WTC11 (cell line): ENCODE data around the gene GATA1. TPM values are rescaled to one million over a fixed set of nuclear protein-coding genes. Genes with fewer than 3 reads are reported as not detected.
A peak's percentile ranks its signal among the peaks of the same experiment; 100 is the strongest.

ENCODE experiments used
- ATAC-seq: fragments of 200-7000 bp; cut with Tn5 transposase; 2 replicates; pipeline ENCODE4 v1.10.0; 2021; ENCODE audit warnings: mild to moderate bottlenecking, moderate library complexity
- CTCF ChIA-PET: fragments of 300-600 bp; sonication (Branson Sonifier 250); formaldehyde crosslinking; loops from one replicate; lab custom pipeline; 2021; ENCODE audit warnings: antibody characterized with exemption; lab: Charles Lee
- POLR2A ChIA-PET: fragments of 350-600 bp; sonication (Branson Sonifier 250); formaldehyde crosslinking; loops from one replicate; lab custom pipeline; 2021; ENCODE audit warnings: antibody characterized with exemption; lab: Charles Lee
- DNase-seq: peaks from one replicate; pipeline ENCODE4 v3.0.0; 2021; ENCODE audit warnings: low spot score
- H3K27ac Mint-ChIP-seq: 2 replicates; pipeline ENCODE4 v1.8.0; 2021; ENCODE audit warnings: mixed read lengths
- H3K27me3 Mint-ChIP-seq: 2 replicates; pipeline ENCODE4 v1.8.0; 2021; ENCODE audit warnings: low read depth, mild to moderate bottlenecking, moderate library complexity, mixed read lengths
- H3K36me3 Mint-ChIP-seq: 2 replicates; pipeline ENCODE4 v1.8.0; 2021; ENCODE audit warnings: mixed read lengths
- H3K4me1 Mint-ChIP-seq: 2 replicates; pipeline ENCODE4 v1.8.0; 2022; ENCODE audit warnings: mixed read lengths
- H3K4me3 Mint-ChIP-seq: 2 replicates; pipeline ENCODE4 v1.8.0; 2021; ENCODE audit warnings: mild to moderate bottlenecking, moderate library complexity, mixed read lengths
- H3K9me3 Mint-ChIP-seq: 2 replicates; pipeline ENCODE4 v1.8.0; 2021; ENCODE audit warnings: mixed read lengths
- CBFB ChIP-seq: sonication (generic); formaldehyde crosslinking; IDR thresholded peaks from 2 replicates; pipeline ENCODE4 v1.8.1; 2022; ENCODE audit warnings: mild to moderate bottlenecking, low read depth, missing genetic modification reagents
- CTCF ChIP-seq: fragments of 200-600 bp; IDR thresholded peaks from 2 replicates; pipeline ENCODE4 v1.8.0; 2022; ENCODE audit warnings: antibody characterized with exemption
- FOXJ3 ChIP-seq: sonication (generic); formaldehyde crosslinking; IDR thresholded peaks from 2 replicates; pipeline ENCODE4 v1.9.0; 2021; ENCODE audit warnings: missing genetic modification reagents, mild to moderate bottlenecking, borderline replicate concordance
- HMGXB4 ChIP-seq: sonication (generic); formaldehyde crosslinking; IDR thresholded peaks from 2 replicates; pipeline ENCODE4 v1.8.1; 2023; ENCODE audit warnings: mild to moderate bottlenecking, moderate library complexity, missing genetic modification reagents
- JAZF1 ChIP-seq: fragments of 250-450 bp; sonication (Bioruptor Pico); IDR thresholded peaks from 2 replicates; pipeline ENCODE4 v1.9.0; 2021; ENCODE audit warnings: moderate library complexity, mild to moderate bottlenecking, inconsistent platforms
- MYBL2 ChIP-seq: sonication (generic); formaldehyde crosslinking; IDR thresholded peaks from 2 replicates; pipeline ENCODE4 v1.8.1; 2023; ENCODE audit warnings: mild to moderate bottlenecking, moderate library complexity, missing genetic modification reagents
- NFATC4 ChIP-seq: fragments of 250-450 bp; sonication (Bioruptor Pico); IDR thresholded peaks from 2 replicates; pipeline ENCODE4 v1.9.0; 2021; ENCODE audit warnings: mild to moderate bottlenecking
- NFYB ChIP-seq: sonication (generic); formaldehyde crosslinking; conservative IDR thresholded peaks from 2 replicates; pipeline ENCODE4 v1.8.0; 2022; ENCODE audit warnings: low read depth, missing genetic modification reagents
- NR2C2 ChIP-seq: sonication (generic); formaldehyde crosslinking; IDR thresholded peaks from 2 replicates; pipeline ENCODE4 v1.8.0; 2022; ENCODE audit warnings: mild to moderate bottlenecking, missing genetic modification reagents
- PRDM15 ChIP-seq: sonication (generic); formaldehyde crosslinking; IDR thresholded peaks from 2 replicates; pipeline ENCODE4 v1.8.0; 2022; ENCODE audit warnings: missing genetic modification reagents
- SP1 ChIP-seq: sonication (generic); formaldehyde crosslinking; conservative IDR thresholded peaks from 2 replicates; pipeline ENCODE4 v1.8.1; 2022; ENCODE audit warnings: missing genetic modification reagents
- ZNF317 ChIP-seq: sonication (generic); formaldehyde crosslinking; IDR thresholded peaks from 2 replicates; pipeline ENCODE4 v1.8.1; 2023; ENCODE audit warnings: low read depth, mild to moderate bottlenecking, moderate library complexity, missing genetic modification reagents, borderline replicate concordance
- total RNA-seq: library from RNA; stranded (reverse); gene quantifications from 3 replicates; pipeline ENCODE4 v1.2.3, GENCODE V29; 2021
- TF ChIP-seq, protein P1 (sequence below): sonication (generic); formaldehyde crosslinking; IDR thresholded peaks from 2 replicates; pipeline ENCODE4 v1.8.0; 2022; ENCODE audit warnings: mild to moderate bottlenecking, missing genetic modification reagents
- TF ChIP-seq, protein P2 (sequence below): sonication (generic); formaldehyde crosslinking; IDR thresholded peaks from 2 replicates; pipeline ENCODE4 v1.8.1; 2023; ENCODE audit warnings: mild to moderate bottlenecking, missing genetic modification reagents, moderate library complexity
- TF ChIP-seq, protein P3 (sequence below): fragments of 250-450 bp; sonication (Bioruptor Pico); IDR thresholded peaks from 2 replicates; pipeline ENCODE4 v1.9.0; 2021; ENCODE audit warnings: mild to moderate bottlenecking, borderline replicate concordance
- TF ChIP-seq, protein P4 (sequence below): sonication (generic); formaldehyde crosslinking; IDR thresholded peaks from 2 replicates; pipeline ENCODE4 v1.8.1; 2022; ENCODE audit warnings: low read depth, missing genetic modification reagents, borderline replicate concordance

GATA1 gene
- total RNA-seq, 1 experiment from 2014 or later, result 0.26 TPM

DNA sequence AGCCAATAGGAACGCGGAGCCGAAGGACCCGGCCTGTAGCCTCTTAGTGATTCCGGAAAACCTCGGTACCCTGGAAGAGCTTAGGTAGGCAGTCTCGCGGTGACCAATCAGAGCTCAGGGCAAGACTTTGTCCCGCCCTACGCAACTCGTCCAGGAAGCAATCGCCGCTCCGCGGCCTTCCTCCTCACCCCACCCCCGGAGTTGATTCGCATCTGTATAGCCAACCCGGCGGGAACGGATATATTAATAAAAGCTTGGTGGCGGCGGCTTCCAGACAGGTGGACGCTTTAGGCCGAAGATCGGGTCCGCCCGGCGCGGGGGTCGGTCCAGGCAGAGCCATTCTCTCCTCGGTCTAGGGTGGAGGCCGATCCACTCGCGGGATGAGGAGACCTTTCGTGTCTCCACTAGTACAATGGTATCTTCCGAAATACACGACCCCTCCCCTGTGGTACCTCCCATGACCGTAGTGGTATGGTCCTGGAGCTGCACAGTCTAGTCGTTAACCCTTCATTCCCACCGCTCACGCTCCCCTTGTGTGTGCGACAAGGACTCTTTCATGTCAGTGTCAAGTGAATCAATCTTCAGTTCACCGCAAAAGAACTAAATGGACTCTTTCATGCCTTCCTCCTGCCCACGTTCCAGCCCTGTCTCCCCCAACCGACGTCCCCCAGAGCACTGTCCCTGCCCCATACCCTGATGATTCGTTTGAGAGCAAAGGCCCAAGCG, 49.0 kb upstream of the GATA1 start:
- TF ChIP-seq ZNF317 (CRISPR knock-in tag) (no peak), SP1 (0 out of 2 replicates have a peak, but pooled peaks have one; percentile 9), NR2C2 (CRISPR knock-in tag) (peak; percentile 56; the same call in 1 of the 2 replicates), NFYB (CRISPR knock-in tag) (peak; percentile 87)
- TF ChIP-seq, protein P1, sequence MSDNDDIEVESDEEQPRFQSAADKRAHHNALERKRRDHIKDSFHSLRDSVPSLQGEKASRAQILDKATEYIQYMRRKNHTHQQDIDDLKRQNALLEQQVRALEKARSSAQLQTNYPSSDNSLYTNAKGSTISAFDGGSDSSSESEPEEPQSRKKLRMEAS, result no peak
- TF ChIP-seq, all 79 proteins: peak for 3
- CTCF ChIA-PET, result interaction anchor here (0.9 to 2.1 kb wide), 2 partner anchors 9 to 89 kb away, joined by 3 to 7 read pairs; no protein-coding TSS in a partner anchor
- H3K36me3 Mint-ChIP-seq, result no peaks in the 10 kb centered on the region
- 0 out of 2 replicates have a peak, but pooled peaks cover 4% of the 10 kb centered on the region for H3K9me3 Mint-ChIP-seq
- H3K27me3 Mint-ChIP-seq, result no peaks in the 10 kb centered on the region
- peaks cover 9% of the 10 kb centered on the region for H3K4me1 Mint-ChIP-seq
- peak overlapping the region; percentile 96 for H3K4me3 Mint-ChIP-seq
- peak overlapping the region; percentile 99 for H3K27ac Mint-ChIP-seq
- POLR2A ChIA-PET, result interaction anchor here (1.0 to 1.4 kb wide), 2 partner anchors 61 to 64 kb away, joined by 3 to 4 read pairs; partner anchors contain the start of gene HDAC6
- peak; percentile 99 for ATAC-seq
- peak; percentile 83 for DNase-seq

DNA sequence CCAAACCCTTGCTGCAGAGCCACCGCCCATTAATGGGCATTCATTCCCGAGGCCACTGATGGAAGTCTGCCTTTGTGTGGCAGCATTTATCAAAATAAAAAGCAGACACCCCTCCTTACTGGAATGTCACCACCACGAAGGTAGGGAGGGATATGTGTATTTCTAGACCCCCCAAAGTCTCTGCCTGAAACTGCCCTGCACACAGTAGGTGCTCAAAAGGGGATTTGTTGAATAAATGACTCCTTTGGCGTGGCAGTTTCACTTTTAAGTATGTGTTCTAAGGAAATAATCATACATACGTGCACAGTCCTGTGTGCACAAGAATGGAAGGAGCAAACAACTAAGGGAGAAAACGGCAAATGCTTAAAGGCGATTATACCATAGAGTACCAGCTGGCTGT, 48.5 kb upstream of the GATA1 start:
- ATAC-seq (no peak), DNase-seq (no peak)
- ChIA-PET POLR2A (interaction anchor here (1.4 kb wide), 1 partner anchor 62 kb away, joined by 4 read pairs; no protein-coding TSS in a partner anchor), CTCF (interaction anchor here (2.1 kb wide), 1 partner anchor 90 kb away, joined by 7 read pairs; no protein-coding TSS in a partner anchor)
- Mint-ChIP-seq H3K27ac (peak overlapping the region; percentile 99), H3K27me3 (no peaks in the 10 kb centered on the region), H3K4me1 (peaks cover 9% of the 10 kb centered on the region), H3K36me3 (no peaks in the 10 kb centered on the region), H3K9me3 (0 out of 2 replicates have a peak, but pooled peaks cover 4% of the 10 kb centered on the region), H3K4me3 (peak overlapping the region; percentile 96)
- TF ChIP-seq, protein P2, sequence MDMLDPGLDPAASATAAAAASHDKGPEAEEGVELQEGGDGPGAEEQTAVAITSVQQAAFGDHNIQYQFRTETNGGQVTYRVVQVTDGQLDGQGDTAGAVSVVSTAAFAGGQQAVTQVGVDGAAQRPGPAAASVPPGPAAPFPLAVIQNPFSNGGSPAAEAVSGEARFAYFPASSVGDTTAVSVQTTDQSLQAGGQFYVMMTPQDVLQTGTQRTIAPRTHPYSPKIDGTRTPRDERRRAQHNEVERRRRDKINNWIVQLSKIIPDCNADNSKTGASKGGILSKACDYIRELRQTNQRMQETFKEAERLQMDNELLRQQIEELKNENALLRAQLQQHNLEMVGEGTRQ, result no peak
- TF ChIP-seq, protein P3, sequence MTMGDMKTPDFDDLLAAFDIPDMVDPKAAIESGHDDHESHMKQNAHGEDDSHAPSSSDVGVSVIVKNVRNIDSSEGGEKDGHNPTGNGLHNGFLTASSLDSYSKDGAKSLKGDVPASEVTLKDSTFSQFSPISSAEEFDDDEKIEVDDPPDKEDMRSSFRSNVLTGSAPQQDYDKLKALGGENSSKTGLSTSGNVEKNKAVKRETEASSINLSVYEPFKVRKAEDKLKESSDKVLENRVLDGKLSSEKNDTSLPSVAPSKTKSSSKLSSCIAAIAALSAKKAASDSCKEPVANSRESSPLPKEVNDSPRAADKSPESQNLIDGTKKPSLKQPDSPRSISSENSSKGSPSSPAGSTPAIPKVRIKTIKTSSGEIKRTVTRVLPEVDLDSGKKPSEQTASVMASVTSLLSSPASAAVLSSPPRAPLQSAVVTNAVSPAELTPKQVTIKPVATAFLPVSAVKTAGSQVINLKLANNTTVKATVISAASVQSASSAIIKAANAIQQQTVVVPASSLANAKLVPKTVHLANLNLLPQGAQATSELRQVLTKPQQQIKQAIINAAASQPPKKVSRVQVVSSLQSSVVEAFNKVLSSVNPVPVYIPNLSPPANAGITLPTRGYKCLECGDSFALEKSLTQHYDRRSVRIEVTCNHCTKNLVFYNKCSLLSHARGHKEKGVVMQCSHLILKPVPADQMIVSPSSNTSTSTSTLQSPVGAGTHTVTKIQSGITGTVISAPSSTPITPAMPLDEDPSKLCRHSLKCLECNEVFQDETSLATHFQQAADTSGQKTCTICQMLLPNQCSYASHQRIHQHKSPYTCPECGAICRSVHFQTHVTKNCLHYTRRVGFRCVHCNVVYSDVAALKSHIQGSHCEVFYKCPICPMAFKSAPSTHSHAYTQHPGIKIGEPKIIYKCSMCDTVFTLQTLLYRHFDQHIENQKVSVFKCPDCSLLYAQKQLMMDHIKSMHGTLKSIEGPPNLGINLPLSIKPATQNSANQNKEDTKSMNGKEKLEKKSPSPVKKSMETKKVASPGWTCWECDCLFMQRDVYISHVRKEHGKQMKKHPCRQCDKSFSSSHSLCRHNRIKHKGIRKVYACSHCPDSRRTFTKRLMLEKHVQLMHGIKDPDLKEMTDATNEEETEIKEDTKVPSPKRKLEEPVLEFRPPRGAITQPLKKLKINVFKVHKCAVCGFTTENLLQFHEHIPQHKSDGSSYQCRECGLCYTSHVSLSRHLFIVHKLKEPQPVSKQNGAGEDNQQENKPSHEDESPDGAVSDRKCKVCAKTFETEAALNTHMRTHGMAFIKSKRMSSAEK (CRISPR knock-in tag), result no peak
- TF ChIP-seq MYBL2 (CRISPR knock-in tag), result no peak
- TF ChIP-seq CBFB (CRISPR knock-in tag), result no peak
- TF ChIP-seq FOXJ3 (CRISPR knock-in tag), result no peak
- TF ChIP-seq HMGXB4 (CRISPR knock-in tag), result no peak
- TF ChIP-seq NFATC4 (CRISPR knock-in tag), result no peak
- no peak for TF ChIP-seq JAZF1 (CRISPR knock-in tag)
- TF ChIP-seq, protein P4, sequence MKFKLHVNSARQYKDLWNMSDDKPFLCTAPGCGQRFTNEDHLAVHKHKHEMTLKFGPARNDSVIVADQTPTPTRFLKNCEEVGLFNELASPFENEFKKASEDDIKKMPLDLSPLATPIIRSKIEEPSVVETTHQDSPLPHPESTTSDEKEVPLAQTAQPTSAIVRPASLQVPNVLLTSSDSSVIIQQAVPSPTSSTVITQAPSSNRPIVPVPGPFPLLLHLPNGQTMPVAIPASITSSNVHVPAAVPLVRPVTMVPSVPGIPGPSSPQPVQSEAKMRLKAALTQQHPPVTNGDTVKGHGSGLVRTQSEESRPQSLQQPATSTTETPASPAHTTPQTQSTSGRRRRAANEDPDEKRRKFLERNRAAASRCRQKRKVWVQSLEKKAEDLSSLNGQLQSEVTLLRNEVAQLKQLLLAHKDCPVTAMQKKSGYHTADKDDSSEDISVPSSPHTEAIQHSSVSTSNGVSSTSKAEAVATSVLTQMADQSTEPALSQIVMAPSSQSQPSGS, result no peak
- no peak for TF ChIP-seq CTCF
- no peak for TF ChIP-seq PRDM15 (CRISPR knock-in tag)
